ENCODE data around the gene MYO5C. TPM values are rescaled to one million over a fixed set of nuclear protein-coding genes. Genes with fewer than 3 reads are reported as not detected.

The MYO5C gene
- total RNA-seq, 1 experiment from 2014 or later = 48.1 TPM

GRCh38 chr15:52236013-52236412 is 59.6 kb downstream of the MYO5C start:
- peaks cover 20% of the 10 kb centered on the region for H3K36me3 Mint-ChIP-seq (ENCODE audit: insufficient read depth, unreplicated experiment)
- CTCF ChIA-PET = interaction anchor here (0.5 kb wide), 1 partner anchor 224 kb away, joined by 5 read pairs; no protein-coding TSS in a partner anchor
- intact Hi-C loops (cut with micrococcal nuclease; ENCODE audit: unreplicated experiment) = no loop called here

GRCh38 chr15:52234596-52235541 is 60.7 kb downstream of the MYO5C start:
- DNase-seq = no peak
- Mint-ChIP-seq H3K9me3 (ENCODE audit: low read depth, unreplicated experiment) (no peaks in the 10 kb centered on the region), H3K36me3 (ENCODE audit: insufficient read depth, unreplicated experiment) (peaks cover 20% of the 10 kb centered on the region), H3K4me3 (ENCODE audit: low read depth, unreplicated experiment) (no peak overlapping the region), H3K27me3 (ENCODE audit: unreplicated experiment) (no peaks in the 10 kb centered on the region), H3K27ac (ENCODE audit: unreplicated experiment) (no peak overlapping the region), H3K4me1 (ENCODE audit: low read depth, unreplicated experiment) (no peaks in the 10 kb centered on the region)
- BruUV-seq (replicated peaks) = no TSS peak
- CTCF ChIA-PET = no interaction called here
- no peak for TF ChIP-seq CTCF (IDR thresholded peaks at IDR 0.05; ENCODE audit: unreplicated experiment)
- intact Hi-C loops (cut with micrococcal nuclease; ENCODE audit: unreplicated experiment) = no loop called here

More at GRCh38 chr15:52236013-52236412, 59.6 kb downstream of the MYO5C start:
- no peaks in the 10 kb centered on the region for H3K9me3 Mint-ChIP-seq (ENCODE audit: low read depth, unreplicated experiment)
- no TSS peak for BruUV-seq (replicated peaks)
- TF ChIP-seq CTCF (IDR thresholded peaks at IDR 0.05; ENCODE audit: unreplicated experiment) = no peak
- no peak overlapping the region for H3K4me3 Mint-ChIP-seq (ENCODE audit: low read depth, unreplicated experiment)
- DNase-seq = no peak
- H3K27me3 Mint-ChIP-seq (ENCODE audit: unreplicated experiment) = no peaks in the 10 kb centered on the region
- H3K27ac Mint-ChIP-seq (ENCODE audit: unreplicated experiment) = no peak overlapping the region
- no peaks in the 10 kb centered on the region for H3K4me1 Mint-ChIP-seq (ENCODE audit: low read depth, unreplicated experiment)

GRCh38 chr15:52233405-52233804 is 62.2 kb downstream of the MYO5C start:
- no peak overlapping the region for H3K27ac Mint-ChIP-seq (ENCODE audit: unreplicated experiment)
- H3K9me3 Mint-ChIP-seq (ENCODE audit: low read depth, unreplicated experiment) = no peaks in the 10 kb centered on the region
- CTCF ChIA-PET = no interaction called here
- no peak for TF ChIP-seq CTCF (IDR thresholded peaks at IDR 0.05; ENCODE audit: unreplicated experiment)
- no peak for DNase-seq
- H3K4me1 Mint-ChIP-seq (ENCODE audit: low read depth, unreplicated experiment) = no peaks in the 10 kb centered on the region
- H3K4me3 Mint-ChIP-seq (ENCODE audit: low read depth, unreplicated experiment) = no peak overlapping the region
- BruUV-seq (replicated peaks) = no TSS peak
- intact Hi-C loops (cut with micrococcal nuclease; ENCODE audit: unreplicated experiment) = no loop called here
- H3K27me3 Mint-ChIP-seq (ENCODE audit: unreplicated experiment) = no peaks in the 10 kb centered on the region
- H3K36me3 Mint-ChIP-seq (ENCODE audit: insufficient read depth, unreplicated experiment) = peaks cover 20% of the 10 kb centered on the region

- Mint-ChIP-seq H3K27me3 (ENCODE audit: unreplicated experiment) (no peaks in the 10 kb centered on the region), H3K4me1 (ENCODE audit: low read depth, unreplicated experiment) (no peaks in the 10 kb centered on the region), H3K27ac (ENCODE audit: unreplicated experiment) (no peak overlapping the region), H3K36me3 (ENCODE audit: insufficient read depth, unreplicated experiment) (peaks cover 21% of the 10 kb centered on the region), H3K4me3 (ENCODE audit: low read depth, unreplicated experiment) (no peak overlapping the region), H3K9me3 (ENCODE audit: low read depth, unreplicated experiment) (no peaks in the 10 kb centered on the region)
- no peak for DNase-seq
- intact Hi-C loops (cut with micrococcal nuclease; ENCODE audit: unreplicated experiment) = no loop called here
- CTCF ChIA-PET = no interaction called here
- BruUV-seq (replicated peaks) = no TSS peak
- TF ChIP-seq CTCF (IDR thresholded peaks at IDR 0.05; ENCODE audit: unreplicated experiment) = no peak
Observed at GRCh38 chr15:52232327-52232726, 63.3 kb downstream of the MYO5C start.

Measured in Calu3 (cell line).